ENCODE data around the gene BRIX1.
"Not testable (repeated sequence)": the region's sequence is repeated elsewhere in the genome, so short reads cannot be mapped to it uniquely, and the experiment has no call there.

The BRIX1 gene

GRCh38 chr5:34968258-34968657, 52.7 kb downstream of the BRIX1 start:
- Histone ChIP-seq H3K36me3 (replicated peaks; ENCODE audit: low read depth, low read length) (peaks cover 9% of the 10 kb centered on the region), H3K9ac (ENCODE audit: low read length) (no peak overlapping the region), H4K20me1 (ENCODE audit: insufficient read depth, low read length) (no peaks in the 10 kb centered on the region), H3K27ac (ENCODE audit: low read length) (no peak overlapping the region), H3K79me2 (ENCODE audit: low read length) (no peaks in the 10 kb centered on the region), H3K4me1 (ENCODE audit: low read length) (no peaks in the 10 kb centered on the region), H3K27me3 (ENCODE audit: low read depth, low read length) (no peaks in the 10 kb centered on the region), H3K4me2 (ENCODE audit: low read length) (no peak overlapping the region), H3K4me3 (ENCODE audit: low read length) (no peak overlapping the region), H2AFZ (ENCODE audit: low read depth, low read length) (no peak overlapping the region), H3K9me3 (ENCODE audit: insufficient read depth, low read length) (no peaks in the 10 kb centered on the region; the same call in 1 of the 2 replicates)
- no peak for TF ChIP-seq CTCF (IDR thresholded peaks at IDR 0.05; ENCODE audit: low read depth, low read length)
- no peak for TF ChIP-seq EZH2phosphoT487 (IDR thresholded peaks at IDR 0.05; ENCODE audit: low read depth)

GRCh38 chr5:34970552-34970951, 55.0 kb downstream of the BRIX1 start:
- Histone ChIP-seq H3K9me3 (ENCODE audit: insufficient read depth, low read length) (no peaks in the 10 kb centered on the region; the same call in 1 of the 2 replicates), H4K20me1 (ENCODE audit: insufficient read depth, low read length) (no peaks in the 10 kb centered on the region), H3K36me3 (replicated peaks; ENCODE audit: low read depth, low read length) (peaks cover 7% of the 10 kb centered on the region), H3K4me3 (ENCODE audit: low read length) (no peak overlapping the region), H2AFZ (ENCODE audit: low read depth, low read length) (no peak overlapping the region), H3K9ac (ENCODE audit: low read length) (no peak overlapping the region), H3K4me2 (ENCODE audit: low read length) (no peak overlapping the region), H3K79me2 (ENCODE audit: low read length) (no peaks in the 10 kb centered on the region), H3K27ac (ENCODE audit: low read length) (no peak overlapping the region), H3K4me1 (ENCODE audit: low read length) (no peaks in the 10 kb centered on the region), H3K27me3 (ENCODE audit: low read depth, low read length) (no peaks in the 10 kb centered on the region)
- TF ChIP-seq CTCF (IDR thresholded peaks at IDR 0.05; ENCODE audit: low read depth, low read length) (no peak), EZH2phosphoT487 (IDR thresholded peaks at IDR 0.05; ENCODE audit: low read depth) (no peak)

GRCh38 chr5:34971655-34972054, 56.1 kb downstream of the BRIX1 start:
- H3K4me3 ChIP-seq (ENCODE audit: low read length); H3K36me3 ChIP-seq (replicated peaks; ENCODE audit: low read depth, low read length); H3K27ac ChIP-seq (ENCODE audit: low read length); H3K79me2 ChIP-seq (ENCODE audit: low read length); H3K9me3 ChIP-seq (ENCODE audit: insufficient read depth, low read length); H3K4me2 ChIP-seq (ENCODE audit: low read length); H4K20me1 ChIP-seq (ENCODE audit: insufficient read depth, low read length); H3K4me1 ChIP-seq (ENCODE audit: low read length); H3K9ac ChIP-seq (ENCODE audit: low read length); H2AFZ ChIP-seq (ENCODE audit: low read depth, low read length); H3K27me3 ChIP-seq (ENCODE audit: low read depth, low read length): not testable (repeated sequence)
